ENCODE results near the gene GALE. TPM values are rescaled to one million over a fixed set of nuclear protein-coding genes. Genes with fewer than 3 reads are reported as not detected.

GALE gene
- total and polyA plus RNA-seq, 2 of the 13 experiments (the other 11 are each of a cell fraction or from before 2014, with no cell fraction given) = 85.2 to 88.4 TPM

- TF ChIP-seq PBX2 (CRISPR knock-in tag; IDR thresholded peaks at IDR 0.05) (no peak), MXD1 (CRISPR knock-in tag; IDR thresholded peaks at IDR 0.05) (0 out of 2 replicates have a peak, but pooled peaks have one; percentile 58), TRIM24 (CRISPR knock-in tag; IDR thresholded peaks at IDR 0.05) (no peak), REPIN1 (CRISPR knock-in tag; IDR thresholded peaks at IDR 0.05; ENCODE audit: borderline replicate concordance, low read depth) (peak; percentile 42; the same call in 1 of the 2 replicates), CERS6 (CRISPR knock-in tag; IDR thresholded peaks at IDR 0.05) (peak; percentile 70; the same call in 1 of the 2 replicates), ZNF616 (CRISPR knock-in tag; IDR thresholded peaks at IDR 0.05; ENCODE audit: low read depth) (no peak), ZNF10 (CRISPR knock-in tag; IDR thresholded peaks at IDR 0.05; ENCODE audit: borderline replicate concordance, low read depth) (no peak), ZNF800 (CRISPR knock-in tag; IDR thresholded peaks at IDR 0.05) (peak; percentile 74), HOXD1 (CRISPR knock-in tag; IDR thresholded peaks at IDR 0.05) (peak; percentile 76; the same call in 1 of the 2 replicates), ATF1 (CRISPR knock-in tag; IDR thresholded peaks at IDR 0.05) (no peak), NFATC3 (CRISPR knock-in tag; IDR thresholded peaks at IDR 0.05) (no peak), SRF (IDR thresholded peaks at IDR 0.05; ENCODE audit: low read depth, low read length) (no peak), ZFX (CRISPR knock-in tag; IDR thresholded peaks at IDR 0.05; ENCODE audit: low read depth) (peak; percentile 73), NR0B2 (CRISPR knock-in tag; IDR thresholded peaks at IDR 0.05) (no peak), CREBL2 (CRISPR knock-in tag; IDR thresholded peaks at IDR 0.05; ENCODE audit: borderline replicate concordance) (peak; percentile 71; the same call in 1 of the 2 replicates), ZBED4 (CRISPR knock-in tag; IDR thresholded peaks at IDR 0.05; ENCODE audit: borderline replicate concordance) (no peak; the same call in 1 of the 2 replicates), ZNF766 (CRISPR knock-in tag; IDR thresholded peaks at IDR 0.05; ENCODE audit: borderline replicate concordance) (peak; percentile 67; the same call in 1 of the 2 replicates), CREB3 (CRISPR knock-in tag; IDR thresholded peaks at IDR 0.05) (0 out of 2 replicates have a peak, but pooled peaks have one; percentile 65)
Measured at GRCh38 chr1:23825076-23825761, 24.7 kb upstream of the GALE start, which contains the start of gene HMGCL (continued).
